ENCODE results near the gene TMEM123.
A peak's percentile ranks its signal among the peaks of the same experiment; 100 is the strongest.

TMEM123 gene, protein sequence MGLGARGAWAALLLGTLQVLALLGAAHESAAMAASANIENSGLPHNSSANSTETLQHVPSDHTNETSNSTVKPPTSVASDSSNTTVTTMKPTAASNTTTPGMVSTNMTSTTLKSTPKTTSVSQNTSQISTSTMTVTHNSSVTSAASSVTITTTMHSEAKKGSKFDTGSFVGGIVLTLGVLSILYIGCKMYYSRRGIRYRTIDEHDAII

DNA sequence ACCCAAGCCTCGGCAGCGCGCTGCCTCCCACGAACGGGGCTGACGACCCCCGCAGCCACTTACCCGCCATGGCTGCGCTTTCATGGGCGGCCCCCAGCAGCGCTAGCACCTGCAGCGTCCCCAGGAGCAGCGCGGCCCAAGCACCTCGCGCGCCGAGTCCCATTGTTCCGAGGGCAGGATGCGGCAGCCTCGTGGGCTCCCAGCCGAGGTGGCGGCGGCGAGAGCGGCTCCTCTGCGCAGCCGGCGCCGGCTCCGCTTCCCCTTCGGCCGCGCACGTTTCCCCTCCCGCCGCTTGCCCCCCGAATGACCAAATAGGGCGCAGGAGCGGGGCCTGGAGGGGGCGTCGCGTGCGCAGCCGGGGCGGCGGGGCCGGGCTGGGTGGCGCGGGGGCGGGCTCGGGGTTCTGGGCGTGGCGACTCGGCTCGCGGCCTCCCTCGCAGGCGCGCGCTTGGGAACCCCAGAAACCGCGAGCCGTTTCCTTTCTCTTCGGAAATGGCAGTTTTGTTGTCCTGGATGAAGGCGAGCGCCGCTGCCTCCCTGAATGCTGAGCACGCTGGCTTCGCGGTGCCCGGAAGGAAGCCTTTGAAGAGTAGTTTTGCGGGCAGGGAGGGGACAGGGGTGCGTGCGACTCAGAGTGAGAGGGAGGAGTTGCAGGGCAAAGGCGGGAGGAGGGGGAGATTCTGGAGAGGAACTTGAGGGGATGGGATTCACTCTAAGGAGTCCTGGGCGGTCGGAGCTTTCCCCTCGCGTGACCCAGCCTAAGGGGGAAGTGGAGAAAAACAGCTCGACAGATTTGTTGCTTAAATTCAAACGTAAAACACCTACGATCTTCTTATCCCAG is at the start of gene TMEM123:
Gene TMEM123 (minus strand): TSS at position 305 of the 841 bp plus-strand sequence. CDS start 142 bp downstream, at position 163.
- peak; percentile 21 to 36 for DNase-seq (ENCODE audit: low read depth in 2 of 2)

DNA sequence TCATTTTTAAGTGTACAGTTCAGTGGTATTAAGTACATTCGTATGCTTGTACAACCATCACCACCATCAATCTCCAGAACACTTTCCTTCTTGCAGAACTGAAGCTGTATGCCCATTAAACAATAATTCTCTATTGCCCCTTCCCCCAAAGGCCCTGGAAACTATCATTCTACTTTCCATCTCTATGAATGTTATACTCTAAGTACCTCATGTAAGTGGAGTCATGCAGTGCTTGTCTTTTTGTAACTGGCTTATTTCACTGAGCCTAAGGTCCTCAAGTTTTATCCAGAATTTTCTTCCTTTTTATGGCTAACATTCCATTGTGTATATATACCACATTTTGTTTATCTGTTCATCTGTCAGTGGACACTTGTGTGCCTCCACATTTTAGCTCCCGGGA is 48.3 kb upstream of the TMEM123 start:
- no peak for DNase-seq (ENCODE audit: low read depth in 2 of 2)

DNA sequence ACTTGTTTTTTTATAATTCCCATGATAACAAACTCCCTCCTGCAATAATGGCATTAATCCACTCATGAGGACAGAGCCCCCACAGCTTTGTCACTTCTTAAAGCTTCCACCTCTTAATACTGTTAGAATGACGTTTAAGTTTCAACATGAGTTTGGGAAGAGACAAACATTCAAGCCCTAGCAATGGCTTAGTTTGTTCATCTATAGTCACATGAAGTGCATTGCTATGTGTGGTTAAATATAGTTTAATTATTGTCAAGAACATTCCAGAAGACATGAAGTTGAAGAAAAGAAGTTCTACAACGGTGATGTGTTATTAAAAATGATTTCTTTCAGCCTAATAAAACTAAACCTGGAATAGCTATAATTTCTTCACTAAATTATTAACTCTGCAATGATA is 47.4 kb upstream of the TMEM123 start:
- no peak for DNase-seq (ENCODE audit: low read depth in 2 of 2)

DNA sequence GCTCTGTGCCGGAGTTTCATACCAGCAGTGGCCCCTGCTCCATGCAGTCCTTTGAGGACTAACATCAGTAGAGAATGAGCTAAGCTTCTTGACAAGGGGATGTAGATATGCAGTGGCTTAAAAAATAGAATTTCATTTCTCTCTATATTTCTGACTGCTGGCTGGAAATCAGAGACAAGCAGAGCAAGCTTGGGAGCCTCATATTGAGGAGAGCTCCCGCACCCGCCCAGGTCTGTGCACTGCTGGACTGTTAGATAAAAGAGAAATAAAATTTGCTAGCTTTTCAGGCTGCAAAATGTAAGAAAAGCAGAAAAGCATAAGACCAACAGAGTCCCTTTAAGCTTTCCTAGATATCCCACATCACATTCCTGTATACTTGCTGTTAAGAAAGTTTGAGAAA is 46.6 kb upstream of the TMEM123 start:
- no peak for DNase-seq (ENCODE audit: low read depth in 2 of 2)

DNA sequence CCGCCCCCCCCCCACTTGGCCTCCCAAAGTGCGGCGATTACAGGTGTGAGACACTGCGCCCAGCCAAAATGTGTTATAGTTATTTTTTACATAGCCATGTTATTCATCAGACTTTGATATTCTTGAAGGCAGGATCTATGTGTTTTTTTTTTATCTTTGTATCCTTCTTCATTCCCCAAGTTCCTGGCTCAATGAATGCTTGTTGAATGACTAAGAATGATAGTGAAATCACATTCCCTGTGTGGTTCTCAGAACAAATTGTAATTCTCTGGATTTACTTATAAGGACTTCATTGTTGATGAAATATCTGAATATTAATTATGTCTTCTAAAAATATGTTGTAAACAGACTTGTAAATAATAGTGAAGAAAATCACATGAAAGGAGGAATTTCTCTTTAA is 44.5 kb upstream of the TMEM123 start:
- DNase-seq (ENCODE audit: low read depth in 2 of 2) = peak; percentile 33

DNA sequence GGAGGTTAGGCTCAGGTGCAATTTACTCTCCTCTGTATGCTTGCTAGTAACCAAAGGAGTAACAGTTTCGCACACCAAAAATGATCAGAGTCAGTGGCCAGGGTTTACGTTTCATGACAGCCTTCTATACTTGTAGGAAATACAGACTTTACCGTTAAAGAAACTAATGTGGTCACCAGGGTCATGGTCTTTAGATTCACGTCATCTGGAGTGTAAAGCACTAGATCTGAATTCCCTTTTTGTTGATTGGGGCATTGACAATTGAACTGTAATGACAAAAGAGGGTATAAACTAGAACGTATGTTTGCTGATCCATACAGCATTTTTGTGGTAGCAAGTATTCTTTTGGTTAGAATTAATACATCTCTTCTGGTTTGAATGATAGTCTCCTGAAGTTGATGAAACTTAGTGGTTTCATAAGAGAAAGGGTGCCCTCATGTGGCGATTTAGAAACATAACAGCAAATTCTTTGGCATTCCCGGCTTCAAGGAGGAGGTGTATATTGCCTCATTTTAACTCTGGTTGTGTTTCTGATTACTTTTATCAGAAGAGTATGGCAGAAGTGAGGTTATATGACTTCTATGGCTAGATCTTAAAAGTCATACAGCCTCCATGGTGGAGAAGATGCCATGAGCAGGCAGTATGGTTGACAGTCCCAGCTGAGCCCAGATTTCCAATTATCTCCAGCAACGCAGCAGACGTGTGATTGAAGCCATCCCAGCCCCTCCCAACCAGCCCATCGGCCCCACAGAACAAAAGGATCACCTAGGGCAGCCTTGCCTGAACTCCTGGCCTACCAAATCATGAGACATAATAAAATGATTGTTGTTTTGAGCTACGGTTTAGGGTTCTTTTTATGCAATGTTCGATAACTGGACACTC is 42.8 kb upstream of the TMEM123 start:
- peak; percentile 75 to 76 for DNase-seq (ENCODE audit: low read depth in 2 of 2)

DNA sequence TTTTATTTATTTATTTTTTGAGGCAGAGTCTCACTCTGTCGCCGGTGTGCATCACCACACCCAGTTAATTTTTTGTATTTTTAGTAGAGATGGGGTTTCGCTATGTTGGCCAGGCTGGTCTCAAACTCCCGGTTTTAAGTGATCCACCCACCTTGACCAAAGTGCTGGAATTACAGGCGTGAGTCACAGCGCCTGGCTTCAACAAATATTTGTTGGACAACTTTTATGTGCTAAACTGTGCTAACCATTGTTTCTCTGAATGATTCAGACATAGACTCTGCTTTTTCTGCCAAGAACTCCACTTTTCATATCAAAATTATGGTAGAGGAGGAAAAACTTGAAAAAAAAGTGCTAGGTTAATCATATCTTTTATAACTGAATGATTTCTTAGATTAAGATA is 41.7 kb upstream of the TMEM123 start:
- DNase-seq (ENCODE audit: low read depth in 2 of 2) = no peak

DNA sequence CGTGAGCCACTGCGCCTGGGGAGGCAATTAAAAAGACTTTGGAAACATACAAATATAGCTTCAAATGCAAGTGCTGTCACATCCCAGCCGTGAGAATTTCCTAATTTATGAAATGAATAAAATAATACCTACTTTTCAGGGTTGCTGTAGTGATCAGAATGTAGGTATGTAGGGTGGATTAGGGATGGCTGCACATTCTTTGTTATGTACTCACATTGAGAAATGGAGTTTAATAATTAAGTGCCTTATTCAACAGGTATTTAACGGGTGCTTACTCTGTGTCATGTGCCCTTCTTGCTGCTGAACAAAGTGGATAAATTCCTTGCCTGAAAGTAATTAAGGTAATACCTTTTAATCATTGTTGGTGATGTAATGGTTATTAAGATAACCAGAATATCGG is 41.0 kb upstream of the TMEM123 start:
- DNase-seq (ENCODE audit: low read depth in 2 of 2) = no peak

DNA sequence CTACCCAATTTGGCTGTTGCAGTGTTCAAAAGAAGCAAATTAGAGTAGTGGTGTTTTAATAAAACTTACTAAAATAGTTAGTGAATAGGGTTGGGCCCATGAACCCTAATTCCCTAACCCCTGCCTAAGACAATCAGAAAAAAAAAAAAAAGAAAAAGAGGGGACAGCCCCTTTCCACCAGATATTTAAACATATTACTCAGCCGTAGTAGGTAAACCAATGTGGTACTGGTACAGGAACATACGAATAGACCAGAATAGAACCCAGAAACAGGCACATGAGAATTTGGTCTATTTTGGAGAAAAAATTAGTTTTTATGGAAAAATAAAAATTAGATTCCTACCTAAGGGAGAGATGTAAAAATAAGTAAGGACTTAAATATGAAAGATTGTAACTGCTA is 39.4 kb upstream of the TMEM123 start:
- DNase-seq (ENCODE audit: low read depth in 2 of 2) = no peak

DNA sequence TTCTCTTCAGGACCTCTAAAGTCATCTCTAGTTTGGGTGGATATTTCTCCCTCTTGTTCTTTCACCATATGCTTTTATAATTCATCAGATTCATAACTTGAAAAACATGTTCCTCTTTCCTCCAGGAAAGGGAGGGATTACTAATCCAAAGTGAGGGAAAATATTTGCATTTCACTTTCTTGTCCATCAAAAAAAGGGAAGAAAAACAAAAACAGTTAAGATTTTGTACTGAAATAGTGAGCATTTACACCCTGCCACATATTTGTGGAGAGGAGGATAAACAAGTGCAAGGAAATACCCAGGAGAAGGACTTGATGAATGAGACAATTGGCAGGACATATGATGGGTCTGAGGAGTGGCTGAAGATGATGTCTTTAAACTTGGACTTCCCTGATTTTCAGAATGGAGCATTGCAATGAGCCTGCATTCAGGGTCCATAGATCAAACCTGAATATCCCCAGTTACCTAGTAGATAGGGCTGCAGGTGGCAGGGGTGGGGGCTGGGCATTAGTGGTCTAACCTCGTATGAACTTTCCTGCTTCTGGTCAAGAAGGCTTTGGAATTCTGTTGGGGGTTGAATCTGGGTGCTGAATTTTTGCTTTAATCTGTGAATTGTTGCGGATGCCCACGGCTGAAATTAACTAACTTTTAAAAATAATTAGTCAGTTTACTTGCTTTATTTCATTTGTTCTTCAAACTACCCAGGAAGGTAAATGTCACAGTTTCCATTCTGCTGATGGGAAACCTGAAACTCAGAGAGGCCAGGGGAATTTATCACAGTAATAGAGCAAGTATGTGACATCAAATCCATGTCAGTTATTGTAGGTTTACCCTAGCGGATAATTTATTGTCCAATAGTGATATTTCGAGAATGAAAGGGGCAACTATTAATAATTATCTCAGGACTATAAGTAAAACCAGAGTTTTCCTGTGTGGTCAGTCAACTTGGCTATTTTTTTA is 36.9 kb upstream of the TMEM123 start:
- DNase-seq (ENCODE audit: low read depth in 2 of 2) = no peak

DNA sequence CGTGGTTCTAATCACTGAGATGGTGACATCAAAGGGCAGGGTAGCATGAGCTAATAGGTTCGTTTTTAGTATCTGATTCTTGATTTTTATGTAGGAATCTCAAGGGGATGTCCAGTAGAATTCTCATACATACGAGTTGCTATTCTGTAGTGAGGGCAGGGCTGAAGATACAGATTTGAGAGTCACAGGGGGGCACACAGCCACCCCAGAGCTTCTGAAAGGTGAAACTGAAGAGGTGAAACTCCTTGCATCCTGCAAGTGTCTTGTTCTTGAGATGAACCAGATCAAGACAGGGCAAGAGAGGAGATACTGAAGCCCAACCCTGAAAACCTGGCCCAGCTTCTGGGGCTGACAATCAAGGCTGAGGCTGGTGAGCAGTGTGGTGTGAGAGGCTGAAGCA is 35.6 kb upstream of the TMEM123 start:
- DNase-seq (ENCODE audit: low read depth in 2 of 2) = no peak

DNA sequence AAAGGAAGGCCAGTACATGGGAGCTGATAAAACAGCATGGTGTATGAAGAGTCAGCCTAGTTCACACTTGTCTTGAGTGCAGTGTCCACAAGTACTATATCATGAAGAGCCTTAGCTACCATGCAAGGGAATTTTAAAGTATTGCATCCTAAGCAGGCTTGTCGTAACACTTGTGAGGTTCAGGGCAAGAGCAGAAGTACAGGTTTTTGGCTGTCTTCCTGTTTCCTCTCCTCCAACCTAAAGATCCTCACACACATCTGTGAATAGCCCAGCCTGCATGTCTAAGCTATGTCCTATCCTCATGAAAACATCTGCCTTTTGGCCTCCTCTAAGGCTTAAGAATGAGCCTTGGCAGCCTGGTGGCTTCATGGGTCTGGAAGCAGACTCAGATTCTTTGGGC is 34.6 kb upstream of the TMEM123 start:
- DNase-seq (ENCODE audit: low read depth in 2 of 2) = no peak

DNA sequence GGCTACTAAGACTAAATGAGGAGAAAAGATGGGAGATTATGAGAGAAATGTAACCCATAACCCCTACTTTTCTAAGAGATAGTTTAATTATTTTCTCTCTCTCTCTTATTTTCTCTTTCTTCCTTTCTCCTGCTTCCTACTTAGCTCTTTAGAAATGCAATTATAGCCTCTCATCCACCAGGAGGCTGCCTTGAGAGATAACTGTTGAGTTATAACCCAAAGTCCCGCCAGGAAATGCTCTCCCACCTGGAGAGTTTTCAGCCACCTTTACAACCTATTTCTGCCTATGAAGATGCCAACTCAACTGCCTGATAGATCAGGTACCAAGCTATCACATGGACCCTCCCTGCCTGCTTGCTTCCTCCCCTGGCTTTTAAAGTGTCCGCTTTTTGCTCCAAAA is 34.0 kb upstream of the TMEM123 start:
- DNase-seq (ENCODE audit: low read depth in 2 of 2) = no peak

DNA sequence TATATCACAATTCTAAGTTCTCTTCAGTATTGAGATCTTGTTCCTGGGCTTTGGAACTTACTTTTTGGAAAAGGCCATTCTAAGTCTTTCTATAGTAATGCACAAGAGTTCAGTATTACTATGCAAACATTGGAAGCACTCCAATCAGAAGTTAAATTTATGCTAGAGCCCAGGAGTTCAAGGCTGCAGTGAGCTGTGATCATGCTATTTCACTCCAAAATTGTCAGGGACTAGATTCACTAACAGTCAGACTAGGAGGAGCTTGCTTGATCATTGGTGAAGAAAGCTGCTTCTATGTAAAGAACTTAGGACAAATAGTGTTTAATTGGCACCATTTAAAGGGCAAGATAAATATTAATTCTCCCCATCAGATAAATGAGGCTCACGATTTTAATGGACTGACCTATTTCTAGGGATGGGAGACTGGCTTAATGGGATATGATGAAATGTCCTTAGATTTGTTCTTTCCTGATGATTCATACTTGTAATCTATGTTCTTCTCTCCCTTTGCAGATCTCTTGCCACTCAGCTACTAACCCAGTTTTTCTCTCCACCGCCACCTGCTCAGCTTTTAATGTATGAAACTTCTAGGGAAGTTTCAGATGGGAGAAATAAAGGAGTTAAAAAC is 32.6 kb upstream of the TMEM123 start:
- DNase-seq (ENCODE audit: low read depth in 2 of 2) = no peak

DNA sequence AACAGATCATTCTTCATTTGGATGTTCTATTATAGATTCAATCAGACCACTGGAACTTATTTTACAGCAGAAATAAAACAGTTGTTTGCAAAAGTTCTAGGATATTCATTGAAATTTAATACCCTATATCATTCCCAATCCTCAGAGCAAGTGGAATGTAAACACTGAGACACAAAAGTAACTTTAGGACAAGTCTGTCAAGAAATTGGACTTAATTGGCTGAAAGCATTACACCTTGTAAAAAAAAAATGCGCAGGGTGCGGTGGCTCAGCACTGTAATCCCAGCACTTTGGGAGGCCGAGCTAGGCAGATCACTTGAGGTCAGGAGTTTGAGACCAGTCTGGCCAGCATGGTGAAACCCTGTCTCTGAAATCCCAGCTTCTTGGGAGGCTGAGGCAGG is 29.9 kb upstream of the TMEM123 start:
- DNase-seq (ENCODE audit: low read depth in 2 of 2) = no peak

DNA sequence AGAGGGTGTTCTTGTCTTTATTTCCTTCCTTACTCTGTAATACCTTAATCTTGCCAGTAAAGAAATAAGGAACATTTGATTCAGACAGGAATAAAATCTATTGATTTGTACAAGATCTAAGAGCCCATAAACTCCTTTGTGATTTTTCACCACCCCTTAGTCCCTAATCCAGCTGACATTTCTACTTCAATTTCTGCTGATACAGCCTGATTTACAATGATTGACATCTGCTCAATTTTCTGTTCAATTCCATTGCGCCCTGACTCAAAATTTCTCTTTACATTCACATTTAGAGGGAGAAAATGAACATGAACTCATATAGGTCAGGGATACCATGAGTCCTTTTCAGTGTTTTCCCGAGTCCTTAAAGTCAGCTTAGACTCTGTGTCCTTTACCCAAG is 27.2 kb upstream of the TMEM123 start:
- DNase-seq (ENCODE audit: low read depth in 2 of 2) = no peak

DNA sequence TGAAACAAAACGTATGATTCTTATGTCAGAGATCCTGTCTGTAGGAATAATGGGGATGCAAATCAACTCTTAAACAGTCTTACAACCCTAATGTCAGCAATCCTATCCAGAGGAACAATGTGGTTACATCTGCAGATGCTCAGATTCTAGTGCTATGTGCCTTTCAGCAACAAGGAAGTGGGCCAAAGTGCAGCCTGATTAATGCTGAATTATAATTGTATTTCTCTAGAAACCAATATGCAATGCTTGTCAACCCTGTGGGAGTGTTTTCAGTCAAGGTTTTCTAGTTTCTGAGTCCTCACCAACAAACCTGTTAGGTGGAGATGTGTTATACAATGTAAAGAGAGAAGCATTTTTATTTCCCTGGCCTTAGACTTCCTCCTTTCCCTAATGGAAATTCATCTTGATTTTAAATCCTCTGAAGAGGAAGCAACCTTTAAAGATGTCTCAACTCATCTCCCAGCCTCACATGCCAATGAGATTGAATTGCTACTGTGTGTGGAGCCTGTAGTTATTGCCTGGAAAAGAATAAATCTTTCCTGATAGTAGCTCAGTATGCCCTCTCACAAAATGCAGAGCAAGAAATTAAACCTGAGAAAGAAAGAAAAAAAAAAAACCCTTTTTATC is 26.2 kb upstream of the TMEM123 start:
- no peak for DNase-seq (ENCODE audit: low read depth in 2 of 2)

DNA sequence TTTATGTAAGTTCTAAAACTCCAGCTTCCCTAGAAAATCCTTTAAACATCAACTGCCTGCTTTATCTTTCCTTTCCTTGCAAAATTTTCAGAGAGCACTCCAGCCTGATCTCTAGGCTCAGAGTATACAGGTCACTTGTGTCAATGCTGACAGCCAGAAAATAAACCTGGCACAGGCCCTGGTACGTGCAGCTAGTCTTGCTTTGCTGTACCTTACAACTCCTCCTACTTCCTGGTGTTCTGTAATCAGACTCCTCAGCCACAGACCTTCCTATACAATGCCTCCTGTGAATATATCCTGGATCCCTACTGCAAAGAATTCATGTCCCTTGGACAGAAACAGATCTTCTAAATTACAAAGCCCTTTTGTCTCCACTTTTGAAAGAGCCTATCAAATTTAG is 24.2 kb upstream of the TMEM123 start:
- no peak for DNase-seq (ENCODE audit: low read depth in 2 of 2)

DNA sequence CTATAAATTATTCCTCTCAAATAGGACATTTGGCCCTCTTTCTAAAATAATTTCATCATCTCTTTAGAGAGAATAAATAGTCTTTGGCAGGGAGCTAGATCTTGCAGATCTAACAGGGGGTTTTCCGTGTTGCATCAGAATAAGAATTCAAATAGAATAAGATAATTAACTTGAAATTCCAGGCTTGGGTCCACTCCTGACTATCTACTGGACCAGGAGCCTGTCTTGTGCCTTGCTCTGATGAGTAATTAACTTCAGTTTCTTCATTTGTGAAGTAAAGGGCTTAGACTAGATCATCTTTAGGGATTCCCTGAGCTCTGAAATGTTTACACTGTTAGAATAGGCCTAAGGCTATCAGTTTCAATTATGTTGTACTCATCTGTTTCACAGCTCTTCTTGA is 23.5 kb upstream of the TMEM123 start:
- no peak for DNase-seq (ENCODE audit: low read depth in 2 of 2)

DNA sequence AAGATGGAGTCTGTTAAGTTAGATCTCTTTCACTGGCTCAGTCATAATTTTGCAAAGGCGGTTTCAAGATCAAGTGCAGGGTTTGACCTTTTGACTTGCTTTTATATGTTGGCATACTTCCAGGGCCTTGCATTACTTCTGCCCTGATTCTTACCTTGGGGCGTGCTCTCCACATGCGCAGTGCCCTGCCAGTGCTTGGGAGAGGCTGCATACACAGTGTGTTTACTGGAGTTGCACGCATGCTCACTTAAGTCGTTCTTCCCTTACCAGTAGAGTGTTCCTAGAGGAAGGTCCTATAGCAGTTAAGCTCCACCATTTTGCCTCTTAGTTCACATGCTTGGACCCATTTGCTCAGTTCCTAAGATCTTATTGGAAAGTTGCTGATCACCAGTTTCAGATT is 21.0 kb upstream of the TMEM123 start:
- no peak for DNase-seq (ENCODE audit: low read depth in 2 of 2)

Data from fibroblast of skin of left biceps (primary cell).